Sigmoid colon (tissue), 4 donors: ENCODE data around the gene MAP3K3.

Experiments
- EP300 ChIP-seq, 4 donors: sonication (generic); formaldehyde crosslinking; IDR thresholded peaks; one replicate each; pipeline ENCODE4 v1.6.1; 2017; ENCODE audit warnings: antibody characterized with exemption in 4 of 4
- POLR2A ChIP-seq, 2 donors: fragments of 450-650 bp; IDR thresholded peaks; one replicate each; pipeline ENCODE4 v1.6.1; 2016; ENCODE audit warnings: antibody characterized with exemption in 2 of 2, mild to moderate bottlenecking in 2 of 2, moderate library complexity in 2 of 2
- POLR2AphosphoS5 ChIP-seq, 4 donors: sonication (generic); formaldehyde crosslinking; IDR thresholded peaks; one replicate each; pipeline ENCODE4 v1.6.1; 2017; ENCODE audit warnings: antibody characterized with exemption in 4 of 4
- TF ChIP-seq, protein P1 (sequence below), 4 experiments: fragments of 450-650 bp in 3 of 4; fragments of 200-600 bp in 1 of 4; IDR thresholded peaks; one replicate each; pipeline ENCODE4 v1.5.1; 2016 to 2019; ENCODE audit warnings: antibody characterized with exemption in 4 of 4, mild to moderate bottlenecking in 3 of 4, moderate library complexity in 2 of 4

DNA sequence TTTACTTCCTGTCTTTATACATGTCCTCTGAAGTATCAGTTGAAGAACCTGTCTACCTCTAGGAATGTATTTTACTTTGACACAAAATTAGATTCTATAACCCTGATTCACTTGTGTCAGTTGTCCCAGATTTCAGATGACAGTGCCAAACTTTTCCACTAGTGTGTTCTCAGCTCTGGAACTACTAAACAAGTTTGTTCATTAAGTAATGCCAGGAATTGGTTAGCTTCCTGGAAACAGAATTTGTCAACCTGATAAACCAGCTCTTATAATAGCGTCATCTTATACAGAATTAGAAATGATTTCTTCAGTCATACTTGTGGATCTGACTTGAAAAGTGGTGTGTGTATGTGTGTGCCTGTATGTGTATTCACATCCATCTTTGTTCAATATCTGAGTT, 7.4 kb downstream of the MAP3K3 start:
- TF ChIP-seq POLR2A (IDR thresholded peaks at IDR 0.05): no peak
- TF ChIP-seq, protein P1, sequence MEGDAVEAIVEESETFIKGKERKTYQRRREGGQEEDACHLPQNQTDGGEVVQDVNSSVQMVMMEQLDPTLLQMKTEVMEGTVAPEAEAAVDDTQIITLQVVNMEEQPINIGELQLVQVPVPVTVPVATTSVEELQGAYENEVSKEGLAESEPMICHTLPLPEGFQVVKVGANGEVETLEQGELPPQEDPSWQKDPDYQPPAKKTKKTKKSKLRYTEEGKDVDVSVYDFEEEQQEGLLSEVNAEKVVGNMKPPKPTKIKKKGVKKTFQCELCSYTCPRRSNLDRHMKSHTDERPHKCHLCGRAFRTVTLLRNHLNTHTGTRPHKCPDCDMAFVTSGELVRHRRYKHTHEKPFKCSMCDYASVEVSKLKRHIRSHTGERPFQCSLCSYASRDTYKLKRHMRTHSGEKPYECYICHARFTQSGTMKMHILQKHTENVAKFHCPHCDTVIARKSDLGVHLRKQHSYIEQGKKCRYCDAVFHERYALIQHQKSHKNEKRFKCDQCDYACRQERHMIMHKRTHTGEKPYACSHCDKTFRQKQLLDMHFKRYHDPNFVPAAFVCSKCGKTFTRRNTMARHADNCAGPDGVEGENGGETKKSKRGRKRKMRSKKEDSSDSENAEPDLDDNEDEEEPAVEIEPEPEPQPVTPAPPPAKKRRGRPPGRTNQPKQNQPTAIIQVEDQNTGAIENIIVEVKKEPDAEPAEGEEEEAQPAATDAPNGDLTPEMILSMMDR (IDR thresholded peaks at IDR 0.05): no peak
- no peak for TF ChIP-seq POLR2AphosphoS5 (IDR thresholded peaks at IDR 0.05)
- no peak for TF ChIP-seq EP300 (IDR thresholded peaks at IDR 0.05)
